WI38 (cell line): ENCODE measurements around the gene PMM1.
A peak's percentile ranks its signal among the peaks of the same experiment; 100 is the strongest.

Source experiments
- H3K4me3 ChIP-seq: 2 replicates; pipeline ENCODE4 v1.5.1; 2011; ENCODE audit warnings: low read depth, mild to moderate bottlenecking, control low read depth, low read length
- TF ChIP-seq, protein P1 (sequence below): IDR thresholded peaks from 2 replicates; pipeline ENCODE4 v1.5.1; 2012; ENCODE audit warnings: low read depth, mild to moderate bottlenecking, control low read depth, low read length

The PMM1 gene

DNA sequence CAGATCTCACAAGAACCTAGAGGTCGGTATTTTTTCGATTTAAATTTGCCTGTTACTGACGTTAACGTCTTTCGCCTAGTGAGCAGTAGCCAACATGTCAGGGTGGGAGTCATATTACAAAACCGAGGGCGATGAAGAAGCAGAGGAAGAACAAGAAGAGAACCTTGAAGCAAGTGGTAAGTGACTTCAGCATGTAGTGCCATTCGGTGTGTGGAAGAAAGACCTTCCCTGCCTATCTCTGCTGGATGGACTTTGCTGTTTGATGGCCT, 32.2 kb upstream of the PMM1 start:
- H3K4me3 ChIP-seq = peak overlapping the region; percentile 66
- TF ChIP-seq, protein P1, sequence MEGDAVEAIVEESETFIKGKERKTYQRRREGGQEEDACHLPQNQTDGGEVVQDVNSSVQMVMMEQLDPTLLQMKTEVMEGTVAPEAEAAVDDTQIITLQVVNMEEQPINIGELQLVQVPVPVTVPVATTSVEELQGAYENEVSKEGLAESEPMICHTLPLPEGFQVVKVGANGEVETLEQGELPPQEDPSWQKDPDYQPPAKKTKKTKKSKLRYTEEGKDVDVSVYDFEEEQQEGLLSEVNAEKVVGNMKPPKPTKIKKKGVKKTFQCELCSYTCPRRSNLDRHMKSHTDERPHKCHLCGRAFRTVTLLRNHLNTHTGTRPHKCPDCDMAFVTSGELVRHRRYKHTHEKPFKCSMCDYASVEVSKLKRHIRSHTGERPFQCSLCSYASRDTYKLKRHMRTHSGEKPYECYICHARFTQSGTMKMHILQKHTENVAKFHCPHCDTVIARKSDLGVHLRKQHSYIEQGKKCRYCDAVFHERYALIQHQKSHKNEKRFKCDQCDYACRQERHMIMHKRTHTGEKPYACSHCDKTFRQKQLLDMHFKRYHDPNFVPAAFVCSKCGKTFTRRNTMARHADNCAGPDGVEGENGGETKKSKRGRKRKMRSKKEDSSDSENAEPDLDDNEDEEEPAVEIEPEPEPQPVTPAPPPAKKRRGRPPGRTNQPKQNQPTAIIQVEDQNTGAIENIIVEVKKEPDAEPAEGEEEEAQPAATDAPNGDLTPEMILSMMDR = no peak

DNA sequence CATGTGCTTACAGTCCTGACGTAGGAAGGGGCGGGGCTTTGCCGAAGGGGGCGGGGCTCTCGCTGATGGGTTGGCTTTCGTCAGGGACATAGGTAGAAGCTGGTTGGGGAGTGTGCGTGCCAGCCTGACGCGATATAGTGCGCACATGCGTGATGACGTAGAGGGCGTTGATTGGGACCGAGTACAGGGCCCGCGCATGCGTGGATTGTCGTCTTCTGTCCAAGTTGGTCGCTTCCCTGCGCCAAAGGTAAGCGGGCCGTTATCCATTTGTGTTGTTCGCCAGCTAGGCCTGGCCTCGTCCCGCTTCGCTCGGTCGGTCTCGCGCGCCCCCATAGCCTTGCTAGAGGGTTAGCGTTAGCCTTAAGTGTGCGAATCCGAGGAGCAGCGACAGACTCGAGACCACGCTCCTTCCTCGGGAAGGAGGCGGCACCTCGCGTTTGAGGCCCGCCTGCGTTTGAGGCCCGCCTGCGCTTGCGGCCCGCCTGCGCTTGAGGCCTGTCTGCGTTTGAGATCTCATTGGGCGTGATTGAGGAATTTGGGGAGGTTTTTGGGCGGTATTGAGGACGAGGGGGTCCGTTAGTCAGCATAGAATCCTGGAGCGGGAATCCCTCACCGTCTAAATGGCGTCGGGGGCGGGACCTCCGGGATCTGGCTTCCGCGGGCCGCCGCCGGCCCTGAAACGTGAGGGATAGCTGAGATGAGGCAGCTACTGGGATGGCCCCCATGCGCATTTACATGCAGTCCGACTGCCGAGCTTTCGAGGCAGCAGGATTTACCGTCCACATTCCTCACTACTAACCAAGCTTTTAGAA, 31.7 kb upstream of the PMM1 start, which contains the start of gene XRCC6:
TSS of gene XRCC6 (plus strand) at position 197 of the 812 bp plus-strand sequence. CDS start 710 bp downstream, outside the sequence.
- TF ChIP-seq, protein P1 = no peak
- H3K4me3 ChIP-seq = peak within 1 kb of the TSS; percentile 66

DNA sequence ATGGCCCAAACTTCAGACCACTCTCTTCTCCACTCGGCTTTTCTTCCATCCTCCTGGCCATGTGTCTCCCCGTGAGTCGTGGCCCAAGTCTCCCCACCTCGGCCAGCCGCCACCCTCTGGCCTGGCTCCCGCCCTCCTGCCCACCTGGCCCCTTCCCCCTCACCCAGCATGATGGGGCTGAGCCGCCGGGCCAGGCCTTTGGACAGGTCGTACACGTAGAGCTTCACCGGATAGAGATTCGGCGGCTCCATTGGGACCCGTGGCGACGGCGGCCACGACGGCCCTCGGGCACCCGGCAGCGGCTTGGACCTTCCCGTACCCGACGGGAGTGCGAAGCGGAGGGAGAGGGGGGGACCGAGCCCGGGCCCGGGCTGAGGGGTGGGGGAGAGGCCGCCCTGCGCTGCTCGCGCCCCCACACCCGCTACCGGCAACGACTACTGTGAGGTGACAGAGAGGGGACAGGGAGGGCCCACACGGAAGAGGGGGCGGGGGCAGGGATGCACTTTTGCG, 31.0 kb upstream of the PMM1 start, which contains the start of gene DESI1:
TSS of gene DESI1 (minus strand) at position 455 of the 510 bp plus-strand sequence. CDS start at position 251, 204 bp downstream.
- TF ChIP-seq, protein P1 = no peak
- peak within 1 kb of the TSS; percentile 66 for H3K4me3 ChIP-seq

DNA sequence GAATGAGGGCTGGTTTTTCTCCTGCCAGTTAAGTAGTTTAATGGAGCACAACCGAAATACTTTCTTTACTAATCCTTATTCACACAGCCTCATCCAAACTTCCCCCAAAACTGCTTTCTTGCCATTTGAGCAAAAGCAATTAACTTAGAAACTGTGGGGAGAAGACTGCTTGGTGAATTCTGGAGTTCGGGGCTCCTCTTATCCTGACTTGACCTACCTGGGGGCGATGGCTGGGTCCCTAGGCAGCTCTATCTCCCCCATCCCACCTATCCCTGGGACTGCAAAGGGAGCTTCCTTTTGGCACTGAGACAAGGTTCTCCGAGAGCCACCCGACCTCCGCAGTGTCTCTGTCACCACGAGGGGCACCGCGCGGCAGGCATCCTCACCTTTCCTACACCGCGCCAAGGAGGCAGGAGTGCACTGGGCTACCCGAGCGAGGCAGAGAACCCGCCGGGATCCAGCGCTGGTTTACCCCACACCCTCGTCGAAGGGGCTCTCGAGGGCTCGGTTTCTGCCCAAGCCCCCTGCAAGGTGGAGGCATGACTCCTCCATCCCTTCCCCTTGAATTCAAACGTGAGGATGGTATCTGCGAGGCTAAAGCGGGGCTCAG, 30.4 kb upstream of the PMM1 start:
- H3K4me3 ChIP-seq = peak overlapping the region; percentile 66
- TF ChIP-seq, protein P1 = no peak

DNA sequence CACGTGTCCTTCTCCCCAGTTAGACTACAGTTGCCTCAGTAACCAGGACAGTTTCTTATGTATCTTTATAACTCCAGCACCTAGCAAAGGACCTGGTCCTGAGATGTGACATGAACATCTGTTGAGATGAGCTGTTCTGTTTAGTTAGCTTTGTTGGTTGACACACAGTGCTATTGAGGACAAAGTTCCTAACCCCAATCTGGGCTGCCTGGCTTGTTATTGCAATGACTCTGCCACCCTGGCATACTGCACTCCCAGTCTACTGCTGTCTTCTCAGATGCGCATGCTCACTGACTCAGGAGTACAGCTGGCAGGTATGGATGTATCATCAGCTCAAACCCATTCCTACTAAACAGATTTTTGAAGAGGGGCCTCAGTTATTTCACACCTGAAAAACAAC, 23.8 kb upstream of the PMM1 start:
- TF ChIP-seq, protein P1 = no peak
- no peak overlapping the region for H3K4me3 ChIP-seq

DNA sequence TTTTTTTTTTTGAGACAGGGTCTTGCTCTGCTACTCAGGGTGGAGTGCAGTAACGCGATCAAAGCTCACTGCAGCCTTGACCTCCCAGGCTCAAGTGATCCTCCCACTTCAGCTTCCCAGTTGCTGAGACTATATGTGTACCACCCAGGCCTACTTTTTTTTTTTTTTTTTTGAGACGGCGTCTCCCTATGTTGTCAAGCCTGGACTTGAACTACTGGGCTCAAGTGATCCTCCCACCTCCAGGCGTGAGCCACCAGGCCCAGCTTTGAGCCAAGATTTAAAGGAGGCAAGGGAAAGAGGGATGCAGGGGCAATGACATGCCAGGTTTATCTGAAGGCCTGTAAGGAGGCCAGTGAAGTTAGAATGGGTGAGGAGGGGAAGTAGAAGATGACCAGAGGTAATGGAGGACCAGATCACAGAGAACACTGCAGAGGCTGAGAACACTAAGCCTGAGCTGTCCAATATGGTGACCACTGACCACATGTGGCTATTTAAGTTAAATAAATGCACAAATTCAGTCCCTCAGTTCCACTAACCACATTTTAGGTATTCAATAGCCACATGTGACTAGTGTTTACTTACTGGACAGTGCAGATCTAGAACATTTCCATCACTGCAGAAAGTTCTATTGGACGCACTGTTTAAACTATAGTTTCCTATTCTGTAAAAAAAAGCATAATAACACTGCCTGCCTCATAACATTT, 23.1 kb upstream of the PMM1 start:
- TF ChIP-seq, protein P1 = no peak
- no peak overlapping the region for H3K4me3 ChIP-seq

DNA sequence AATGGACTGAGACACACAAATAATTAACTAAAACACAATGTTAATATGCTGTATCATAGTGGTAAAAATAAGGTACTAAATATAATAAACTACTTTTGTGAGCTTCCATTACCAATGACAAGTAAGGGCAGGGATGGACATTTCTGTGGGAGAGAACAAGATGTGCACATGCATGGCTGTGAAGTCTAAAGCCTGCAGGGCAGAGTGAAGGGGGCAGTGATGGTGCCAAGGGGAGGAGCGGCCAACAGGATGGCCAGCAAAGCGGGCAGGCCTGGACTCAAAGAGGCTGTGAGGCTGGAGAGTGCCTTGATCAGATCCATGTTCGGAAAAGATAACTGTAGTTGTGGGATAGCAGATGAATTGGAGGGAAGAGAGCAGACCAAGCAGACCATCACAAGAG, 18.7 kb upstream of the PMM1 start:
- TF ChIP-seq, protein P1 = no peak
- no peak overlapping the region for H3K4me3 ChIP-seq
